NCI-H1436 (cell line): Measurements from ENCODE around the gene GCSAML.
"Not testable (repeated sequence)": the region's sequence is repeated elsewhere in the genome, so short reads cannot be mapped to it uniquely, and the experiment has no call there.

ENCODE experiments used
- DNase-seq: peaks from one replicate; lab custom pipeline; 2025; lab: John Stamatoyannopoulos, UW

Gene GCSAML

DNA sequence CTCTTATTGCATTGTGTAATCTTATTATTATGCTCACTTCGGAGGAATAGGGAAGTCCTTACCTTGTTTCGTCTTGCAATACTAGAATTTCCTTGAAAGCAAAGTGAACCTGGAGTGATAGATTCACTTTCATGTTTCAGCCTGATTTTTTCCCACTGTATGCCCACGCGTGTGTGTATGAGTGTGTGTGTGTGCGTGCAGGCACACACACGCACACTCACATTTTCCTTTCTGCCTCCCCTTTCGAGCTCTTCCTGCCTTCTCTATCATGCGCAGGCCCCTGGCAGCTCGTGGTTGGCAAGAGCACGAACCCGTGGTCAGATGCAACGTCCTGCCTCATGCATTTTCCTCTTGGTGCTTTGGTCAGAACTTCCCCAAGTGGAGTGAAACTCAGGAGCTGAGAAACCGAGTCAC lies at the start of gene GCSAML:
TSS of gene GCSAML (plus strand) at position 366 of the 414 bp plus-strand sequence. CDS start 58 bp downstream, outside the sequence.
- DNase-seq, result no peak

DNA sequence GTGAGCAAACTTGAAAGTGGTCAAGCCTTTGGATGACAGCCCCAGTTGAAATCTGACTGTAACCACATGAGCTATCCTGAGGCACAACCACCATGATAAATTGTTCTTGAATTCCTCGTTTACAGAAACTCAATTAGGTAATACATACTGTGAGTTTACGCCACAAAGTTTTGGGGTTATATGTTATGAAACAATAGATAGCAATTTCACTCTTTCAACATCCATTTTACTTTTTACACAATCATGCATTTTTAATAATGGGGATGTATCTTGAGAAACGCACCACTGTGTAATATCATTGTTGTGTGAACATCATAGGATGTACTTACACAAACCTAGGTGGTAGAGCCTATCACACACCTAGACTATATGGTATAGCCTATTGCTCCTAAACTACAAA lies 48.1 kb upstream of the GCSAML start:
- DNase-seq, result no peak

DNA sequence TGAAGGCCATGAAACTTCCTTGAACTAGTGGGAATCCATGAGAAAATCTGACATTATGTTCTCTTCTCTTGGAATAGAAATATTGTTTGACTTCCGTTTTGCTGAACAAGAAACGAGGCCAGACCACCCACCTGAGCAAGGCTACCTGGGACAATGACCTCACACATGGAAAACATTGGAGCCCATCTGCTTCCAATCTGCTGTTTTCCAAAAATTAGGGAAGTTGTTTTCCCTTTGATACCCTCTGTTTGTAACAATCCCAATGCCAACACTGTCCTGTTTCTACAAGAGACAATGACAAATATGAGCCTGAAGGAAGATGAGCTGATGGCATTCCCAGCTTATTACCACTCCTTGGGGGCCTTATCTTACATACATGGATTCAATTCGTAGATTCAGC lies 42.1 kb upstream of the GCSAML start:
- no peak for DNase-seq

DNA sequence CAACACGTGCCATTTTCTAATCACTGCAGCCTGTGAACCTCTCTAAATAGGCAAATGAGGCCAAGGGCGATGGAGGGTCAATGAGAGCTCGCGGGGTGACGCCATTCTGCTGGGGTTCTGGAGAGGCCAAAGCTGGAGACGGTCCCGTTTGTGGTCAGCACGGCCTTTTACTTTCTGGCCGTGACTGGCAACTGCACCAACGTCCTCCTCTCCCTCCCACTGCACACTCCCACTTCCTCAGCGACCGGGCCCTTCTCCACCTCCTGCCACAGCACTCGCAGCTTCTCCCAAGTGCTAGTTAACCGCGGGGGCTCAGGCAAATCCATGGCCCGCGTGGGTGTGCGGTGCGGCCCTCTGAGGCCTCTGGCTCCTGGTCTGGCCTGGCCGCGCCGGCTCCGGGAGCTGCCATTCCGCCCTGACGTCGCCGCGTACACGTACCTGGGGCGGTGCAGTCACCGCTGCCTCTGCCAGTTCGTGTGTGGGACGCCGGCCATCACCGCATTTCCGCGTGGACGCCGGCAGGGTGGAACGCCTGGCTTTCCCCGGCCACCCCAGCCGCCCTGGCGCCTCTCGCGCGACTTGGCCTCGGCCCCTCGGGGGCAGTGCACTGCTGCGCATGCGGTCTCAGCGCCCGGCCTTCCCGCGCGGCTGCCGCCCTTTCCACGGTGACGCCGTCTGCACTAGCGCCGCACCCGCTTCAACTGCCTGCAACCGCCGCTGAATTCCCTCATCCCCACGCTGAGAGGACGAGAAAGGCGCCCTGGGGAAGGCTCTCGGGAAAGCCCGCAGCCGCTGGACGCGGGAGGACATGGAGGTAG lies 30.9 kb upstream of the GCSAML start:
- no peak for DNase-seq

DNA sequence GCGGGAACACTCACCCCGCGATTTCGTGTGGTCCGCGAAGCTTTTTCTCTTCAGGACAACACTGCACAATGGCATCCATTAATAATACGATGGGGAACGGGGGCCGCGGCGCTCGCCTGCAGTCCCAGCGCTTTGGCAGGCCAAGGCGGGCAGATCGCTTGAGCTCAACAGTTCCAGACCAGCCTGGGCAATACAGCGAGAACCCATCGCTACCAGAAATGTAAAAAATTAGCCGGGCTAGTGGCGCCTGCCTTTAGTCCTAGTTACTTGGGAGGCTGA lies 30.4 kb upstream of the GCSAML start:
- no peak for DNase-seq

DNA sequence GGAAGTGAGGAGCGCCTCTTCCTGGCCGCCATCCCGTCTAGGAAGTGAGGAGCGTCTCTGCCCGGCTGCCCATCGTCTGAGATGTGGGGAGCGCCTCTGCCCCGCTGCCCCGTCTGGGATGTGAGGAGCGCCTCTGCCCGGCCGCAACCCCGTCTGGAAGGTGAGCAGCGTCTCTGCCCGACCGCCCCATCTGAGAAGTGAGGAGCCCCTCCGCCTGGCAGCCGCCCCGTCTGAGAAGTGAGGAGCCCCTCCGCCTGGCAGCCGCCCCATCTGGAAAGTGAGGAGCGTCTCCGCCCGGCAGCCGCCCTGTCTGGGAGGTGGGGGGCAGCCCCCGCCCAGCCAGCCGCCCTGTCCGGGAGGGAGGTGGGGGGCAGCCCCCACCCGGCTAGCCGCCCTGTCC lies 27.0 kb upstream of the GCSAML start:
- not testable (repeated sequence) for DNase-seq

DNA sequence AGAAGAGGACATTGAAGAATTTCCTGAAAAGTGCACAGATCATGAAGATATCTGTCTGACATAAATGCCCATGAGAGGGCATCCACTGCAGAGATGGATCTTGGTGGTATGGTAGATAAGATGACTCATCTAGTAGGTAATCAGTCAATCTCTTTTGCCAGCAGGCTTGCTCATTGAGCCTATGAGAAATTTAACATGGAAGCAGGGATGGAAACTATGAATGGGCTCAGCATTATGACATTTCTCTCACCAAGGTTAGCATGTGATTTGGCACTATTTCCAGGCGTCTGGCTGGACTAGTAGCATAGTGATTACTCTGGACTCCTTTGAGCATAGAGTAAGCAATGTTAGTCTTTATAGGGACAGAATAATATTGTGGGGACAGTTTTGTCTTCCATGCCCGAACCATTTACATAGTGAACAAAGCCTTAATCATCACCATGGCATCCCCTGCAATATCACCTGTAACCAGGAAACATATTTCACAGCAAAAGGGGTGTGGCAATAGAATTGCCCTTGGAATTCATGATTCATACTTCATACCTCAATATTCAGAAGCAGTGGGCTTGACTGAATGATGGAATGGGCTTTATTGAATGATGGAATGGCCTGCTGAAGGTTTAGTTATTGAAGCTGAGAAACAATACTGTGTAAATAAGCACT lies 20.0 kb upstream of the GCSAML start:
- no peak for DNase-seq

DNA sequence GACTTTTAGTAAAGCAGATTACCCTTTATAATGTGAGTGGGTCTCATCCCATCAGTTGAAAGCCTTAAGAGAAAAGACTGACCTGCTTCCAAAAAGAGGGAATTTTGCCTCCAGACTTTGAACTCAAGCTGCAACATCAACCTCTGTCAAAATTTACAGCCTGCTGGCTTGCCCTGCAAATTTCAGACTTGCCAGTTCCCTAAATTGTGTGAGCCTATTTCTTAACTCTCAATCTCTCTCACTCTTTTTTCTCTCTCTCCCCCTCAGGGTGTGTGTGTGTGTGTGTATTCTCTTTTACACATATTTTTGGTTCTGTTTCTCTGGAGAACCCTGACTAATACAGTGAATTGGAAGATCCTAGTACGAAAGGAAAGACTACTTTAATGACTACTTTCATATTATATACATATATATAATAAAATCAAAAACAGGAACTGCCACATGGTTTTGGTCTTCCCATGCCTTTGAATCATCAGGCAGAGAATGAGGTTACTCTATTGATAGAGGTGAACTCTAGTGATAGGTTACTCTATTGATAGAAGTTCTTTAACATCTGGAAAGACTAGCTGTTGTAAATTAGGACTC lies 19.1 kb upstream of the GCSAML start:
- no peak for DNase-seq

DNA sequence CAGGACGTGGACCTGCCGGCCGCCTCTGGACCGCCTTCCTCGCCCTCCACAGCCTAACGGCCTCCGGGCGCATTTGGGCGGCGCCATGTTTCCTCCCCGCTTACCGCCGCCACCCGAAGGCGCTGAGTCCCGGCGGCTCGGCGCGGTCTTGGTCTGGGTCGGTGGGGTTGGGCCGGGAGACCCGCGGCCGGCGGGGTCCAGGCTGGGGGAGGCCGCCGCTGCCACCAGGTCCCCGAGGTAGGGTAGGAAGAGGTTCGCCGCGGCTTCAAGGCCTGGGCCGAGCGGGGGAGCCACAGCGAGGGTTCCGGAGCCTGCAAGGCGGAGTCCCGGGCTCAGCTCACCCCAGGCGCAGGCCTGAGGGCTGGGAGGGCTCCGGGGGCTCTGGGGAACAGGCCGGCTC lies 18.1 kb upstream of the GCSAML start:
- no peak for DNase-seq

DNA sequence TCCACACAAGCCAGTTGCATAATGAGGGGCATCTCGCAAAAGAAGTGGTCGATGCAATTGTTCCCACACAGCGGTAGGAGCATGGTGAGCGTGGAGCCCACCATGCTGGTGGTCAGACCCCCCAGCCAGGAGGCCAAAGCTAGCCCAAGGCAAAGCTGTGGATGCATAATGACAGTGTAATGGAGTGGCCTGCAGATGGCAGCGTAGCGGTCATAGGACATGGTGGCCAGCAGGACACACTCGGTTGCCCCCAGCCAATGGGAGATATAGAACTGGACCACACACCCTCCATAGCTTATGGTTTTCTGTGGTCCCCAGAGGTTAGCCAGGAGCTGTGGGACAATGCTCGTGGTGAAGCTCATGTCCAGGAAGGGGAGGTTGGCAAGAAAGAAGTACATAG lies 17.0 kb upstream of the GCSAML start:
- no peak for DNase-seq

DNA sequence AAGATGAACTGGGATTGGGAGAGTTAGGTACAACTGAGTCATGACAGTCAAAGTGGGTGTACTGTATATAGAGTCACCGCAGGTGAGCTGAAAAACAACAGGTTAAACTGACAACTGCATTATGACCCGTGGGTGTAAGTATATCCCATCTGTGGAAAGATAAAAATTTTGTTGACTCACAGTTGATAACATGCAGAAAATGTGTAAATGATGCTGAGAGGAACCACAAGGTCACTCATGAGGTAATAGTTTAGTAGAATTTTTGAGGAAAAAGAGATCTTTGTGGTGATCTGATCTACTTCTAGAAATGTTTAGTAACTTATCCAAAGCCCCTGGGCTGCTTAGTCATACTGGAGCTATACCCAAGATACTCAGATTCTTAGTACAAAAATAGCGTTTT lies 13.5 kb upstream of the GCSAML start:
- no peak for DNase-seq

DNA sequence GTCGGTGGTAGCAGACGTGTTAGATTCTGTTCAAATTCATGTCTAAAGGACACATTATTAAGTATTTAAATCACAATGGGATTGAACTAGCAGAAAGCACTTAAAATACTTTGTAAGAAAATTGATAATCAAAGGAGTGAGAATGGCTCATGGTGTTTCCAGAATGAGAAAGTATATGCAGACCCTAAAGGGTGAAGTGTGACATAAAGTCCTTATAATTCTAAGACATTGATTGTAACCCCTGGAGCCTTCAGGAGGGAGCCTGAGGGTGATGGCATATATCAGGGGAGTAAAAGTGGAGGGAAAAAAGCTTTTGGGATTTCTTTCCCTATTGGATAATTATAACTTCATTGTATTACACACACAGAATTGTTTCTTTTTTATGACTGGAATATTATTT lies 12.6 kb upstream of the GCSAML start, which contains the start of gene OR2C3:
TSS of gene OR2C3 (minus strand) at position 101 of the 400 bp plus-strand sequence. CDS start 3,929 bp downstream, outside the sequence.
- DNase-seq, result no peak

DNA sequence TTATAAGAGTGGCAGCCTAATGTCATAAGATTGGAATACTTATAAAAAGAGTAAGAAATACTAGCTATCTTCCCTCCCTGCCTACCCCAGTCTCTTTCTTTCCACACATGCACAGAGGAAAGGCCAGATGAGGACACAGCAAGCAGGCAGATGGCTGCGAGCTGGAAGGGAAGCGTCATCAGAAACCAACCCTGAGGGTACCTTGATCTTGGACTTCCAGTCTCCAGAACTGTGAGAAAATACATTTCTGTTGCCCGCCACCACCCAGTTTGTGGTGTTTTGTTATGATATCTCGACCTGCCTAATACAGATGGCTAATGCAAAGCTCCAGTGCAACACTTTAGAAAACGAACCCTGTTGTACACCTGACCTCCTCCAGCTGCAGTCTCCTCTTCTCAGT lies 10.4 kb upstream of the GCSAML start:
- no peak for DNase-seq

DNA sequence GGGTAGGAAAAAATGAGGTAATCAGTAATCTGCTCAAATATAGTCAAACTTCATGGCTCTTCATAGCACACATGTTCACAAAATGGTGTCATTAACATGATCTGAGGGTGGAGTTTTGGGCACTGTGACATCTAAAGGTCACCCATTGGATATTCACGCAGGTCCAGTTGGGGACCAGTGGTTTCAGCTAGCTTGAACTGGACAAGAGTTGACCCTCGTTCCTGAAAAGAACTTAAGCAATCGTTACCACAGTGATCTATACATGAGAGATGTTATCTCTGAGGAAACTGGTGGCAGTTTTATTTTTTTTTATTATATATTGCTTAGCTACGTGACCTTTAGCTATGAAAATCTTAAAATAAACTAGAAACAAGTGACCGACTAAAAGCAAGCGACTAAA lies 9.7 kb upstream of the GCSAML start:
- no peak for DNase-seq

DNA sequence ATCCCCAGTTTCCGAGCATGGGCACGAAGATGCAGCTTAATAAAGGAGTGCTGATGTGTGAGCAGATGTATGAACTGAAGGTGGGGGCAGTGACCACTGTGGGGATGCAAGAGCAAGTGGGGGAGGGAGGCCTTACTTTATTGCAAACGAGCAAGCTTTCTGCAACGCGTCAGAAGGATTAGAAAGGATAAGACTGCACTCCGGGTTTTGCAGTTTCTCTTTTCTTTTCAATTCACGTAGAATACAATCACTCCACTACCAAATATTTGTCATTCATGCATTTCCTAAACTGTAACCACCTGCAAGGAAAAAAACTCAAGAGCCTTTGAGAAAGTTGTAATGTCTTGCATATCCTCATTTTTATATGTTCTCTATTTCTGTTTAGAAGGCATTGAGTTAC lies 8.4 kb upstream of the GCSAML start:
- no peak for DNase-seq

DNA sequence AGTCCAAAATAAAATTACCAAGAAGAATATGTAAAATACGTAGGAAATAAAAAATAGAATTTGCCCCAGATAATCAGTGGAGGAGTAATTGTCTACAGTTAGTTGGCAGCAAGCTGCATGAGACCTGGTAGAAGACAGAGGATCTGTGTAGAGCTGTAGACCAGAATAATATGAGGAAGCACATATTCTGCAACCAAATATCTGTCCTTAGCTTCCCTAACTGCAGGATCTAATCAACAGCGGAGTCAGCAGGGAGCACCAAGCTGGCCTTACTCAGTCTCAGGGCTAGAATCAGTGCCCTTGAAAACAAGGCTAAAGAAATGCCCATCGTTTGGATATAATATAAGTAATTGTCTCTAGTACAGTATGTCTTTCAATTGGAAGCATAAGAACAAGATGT lies 6.1 kb upstream of the GCSAML start:
- no peak for DNase-seq

DNA sequence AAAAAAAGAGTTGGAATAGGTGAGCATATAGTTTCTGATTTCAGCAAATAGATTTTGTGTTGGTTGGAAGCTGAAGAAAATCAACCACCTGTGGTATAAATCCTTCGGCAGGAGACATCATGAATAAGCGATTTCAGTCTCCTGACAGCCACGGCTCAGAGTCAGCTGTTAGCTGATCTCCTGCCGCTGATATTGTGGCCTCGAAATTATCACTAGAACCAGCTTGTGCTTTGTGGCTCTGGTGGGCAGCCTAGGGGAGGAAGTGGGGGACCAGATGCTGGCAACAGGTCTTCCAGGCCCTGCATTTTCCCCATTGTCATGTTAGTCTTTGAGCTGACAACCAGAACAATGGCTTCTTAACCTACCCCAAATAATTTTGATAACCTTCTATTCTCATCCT lies 842 bp upstream of the GCSAML start:
- no peak for DNase-seq

DNA sequence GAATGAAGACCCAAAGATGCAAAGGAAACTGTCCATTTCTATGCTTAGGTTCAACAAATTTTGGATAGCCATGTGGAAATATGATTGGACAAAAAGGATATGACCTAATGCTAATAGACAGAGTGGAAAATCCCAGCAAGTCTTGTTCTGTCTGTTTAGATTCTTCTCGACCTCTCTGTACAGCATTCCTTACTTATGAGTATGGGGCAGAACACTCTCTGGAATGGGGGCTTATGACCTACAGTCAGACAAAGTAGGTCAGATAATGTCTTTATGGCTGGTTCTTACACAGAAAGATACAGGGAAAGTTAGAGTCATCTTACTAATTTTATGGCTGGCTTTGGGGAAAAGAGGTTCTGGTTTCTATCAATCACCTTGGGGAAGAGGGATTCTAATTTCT lies 2.8 kb downstream of the GCSAML start:
- DNase-seq, result no peak

DNA sequence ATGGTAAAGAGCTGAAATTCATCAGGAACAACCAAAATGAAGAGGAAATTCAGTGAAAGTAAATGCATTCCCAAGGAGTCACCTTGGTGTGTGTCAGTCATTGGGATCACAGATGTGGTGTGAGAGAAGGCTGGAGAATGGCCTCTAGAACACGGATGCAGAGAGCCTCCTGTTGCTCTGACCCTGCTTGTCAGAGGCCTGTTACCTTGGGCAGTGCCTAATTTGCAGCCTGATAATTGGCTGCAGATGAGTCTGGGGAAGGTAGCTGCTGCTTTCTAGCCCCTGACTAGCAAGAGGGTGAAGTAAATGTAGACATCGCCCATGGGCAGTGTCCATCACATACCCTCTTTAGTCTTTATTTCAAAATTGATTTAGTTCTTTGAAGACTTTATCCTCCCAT lies 3.3 kb downstream of the GCSAML start:
- no peak for DNase-seq

DNA sequence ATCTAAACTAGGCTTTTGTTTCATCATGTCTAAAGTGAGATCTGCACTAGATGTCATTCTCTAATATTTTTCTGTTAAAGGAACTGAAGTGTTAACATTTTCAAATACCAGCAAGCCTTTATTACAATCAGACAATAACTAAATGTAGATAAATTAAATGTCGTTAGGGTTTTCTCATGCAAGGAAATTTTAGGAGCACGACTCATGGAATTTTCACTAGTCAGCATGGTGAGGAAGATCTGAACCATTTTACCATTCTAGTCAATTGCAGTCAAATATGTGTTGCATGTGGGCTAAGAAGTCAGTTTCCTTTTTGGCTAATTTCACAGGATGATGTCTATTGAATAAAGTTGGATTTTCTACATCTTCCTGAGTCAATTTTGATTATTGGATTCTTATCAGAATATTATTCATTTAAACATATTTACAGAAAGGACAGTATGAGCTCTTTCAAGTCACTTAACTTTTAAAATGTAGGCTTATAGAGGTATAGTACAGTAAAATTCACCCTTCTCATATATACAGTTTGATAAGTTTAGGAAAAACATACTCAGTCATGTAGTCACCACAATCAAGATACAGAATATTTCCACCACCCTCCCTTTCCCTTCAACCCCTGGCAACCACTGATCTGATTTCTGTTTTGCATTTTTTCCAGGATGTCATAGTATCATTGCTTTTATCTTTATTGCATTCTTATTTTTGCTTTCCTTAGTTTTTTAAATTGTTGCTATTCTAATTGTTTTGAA lies 9.2 kb downstream of the GCSAML start:
- no peak for DNase-seq

DNA sequence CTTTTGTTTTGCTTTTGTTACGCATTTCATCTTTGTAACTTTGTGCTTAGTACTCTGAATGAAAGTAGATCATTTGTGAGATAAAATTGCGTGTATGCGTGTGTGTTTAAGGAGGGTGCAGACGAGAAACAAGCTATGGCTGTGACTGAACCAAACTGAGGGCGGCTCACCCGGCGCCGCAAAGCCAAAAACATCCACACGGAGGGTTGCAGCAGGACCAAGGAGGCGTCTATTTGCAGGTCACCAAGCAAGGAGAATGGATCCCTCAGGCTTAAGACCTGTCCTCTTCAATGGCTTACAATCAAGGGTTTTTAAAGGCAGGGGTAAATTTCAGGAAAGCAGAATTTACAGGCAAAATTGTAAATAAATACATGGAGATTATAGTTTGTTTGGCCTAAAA lies 12.8 kb downstream of the GCSAML start:
- no peak for DNase-seq

DNA sequence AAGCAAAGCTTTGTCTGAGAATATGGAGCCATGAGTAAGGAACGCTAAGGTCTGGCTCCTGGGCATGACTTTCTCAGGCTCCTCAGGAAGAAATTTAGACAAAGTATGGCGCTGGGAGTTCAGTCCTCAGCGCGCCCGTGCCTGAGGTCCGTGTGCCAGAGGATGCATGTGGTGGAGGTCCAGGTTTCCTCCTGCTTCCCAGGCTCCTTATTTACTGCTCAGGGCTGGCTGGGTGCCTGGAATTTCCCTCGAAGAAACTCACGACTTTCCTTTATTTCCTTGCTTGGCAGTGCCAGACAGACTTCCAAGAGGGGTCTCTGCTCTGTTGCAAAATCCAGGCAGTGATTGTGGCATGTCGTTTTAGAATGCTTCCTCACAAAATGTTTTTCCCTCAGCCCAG lies 13.3 kb downstream of the GCSAML start:
- DNase-seq, result no peak

DNA sequence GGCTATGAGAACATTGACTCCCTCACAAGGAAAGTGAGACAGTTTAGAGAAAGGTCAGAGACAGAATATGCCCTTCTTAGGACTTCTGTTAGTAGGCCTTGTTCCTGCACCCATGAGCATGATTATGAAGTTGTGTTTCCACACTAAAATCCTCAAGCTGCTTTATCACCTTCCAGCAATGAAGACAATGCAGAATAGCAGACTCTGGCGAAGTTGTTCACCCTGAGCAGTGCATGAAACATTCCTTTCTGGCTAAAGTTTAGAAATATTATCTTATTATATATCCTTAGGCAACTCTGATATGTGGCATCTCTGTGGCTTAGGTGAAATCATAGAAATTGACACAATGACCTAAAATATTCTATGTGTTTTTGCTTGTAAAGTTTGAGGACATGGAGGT lies 25.3 kb downstream of the GCSAML start:
- DNase-seq, result no peak
